Lung (tissue), 12 donors: ENCODE results near the gene CHTF8. TPM values are rescaled to one million over a fixed set of nuclear protein-coding genes. Genes with fewer than 3 reads are reported as not detected.
A peak's percentile ranks its signal among the peaks of the same experiment; 100 is the strongest.

ENCODE experiments used
- ATAC-seq: fragments of 200-7000 bp; cut with Tn5 transposase; one replicate; pipeline ENCODE4 v1.9.1; 2020; ENCODE audit warnings: moderate number of reproducible peaks; ENCODE audit not compliant: insufficient read depth, low FRiP score
- DNase-seq, 3 donors: peaks; one replicate each; pipeline ENCODE4 v3.0.0-alpha.2; 2013 to 2017
- H3K27ac ChIP-seq, 2 donors: one replicate each; pipeline ENCODE4 v1.5.1; 2013; ENCODE audit warnings: mild to moderate bottlenecking in 2 of 2, moderate library complexity in 2 of 2, control low read depth in 1 of 2, inconsistent platforms in 1 of 2, low read depth in 1 of 2, low read length in 1 of 2
- H3K27me3 ChIP-seq, 3 donors: one replicate each; pipeline ENCODE4 v1.5.1; 2013; ENCODE audit warnings: low read length in 2 of 3; ENCODE audit not compliant: control insufficient read depth in 3 of 3, insufficient read depth in 3 of 3
- H3K36me3 ChIP-seq, 4 donors: one replicate each; pipeline ENCODE4 v1.5.1; 2013; ENCODE audit warnings: low read length in 4 of 4, mild to moderate bottlenecking in 1 of 4, moderate library complexity in 1 of 4; ENCODE audit not compliant: control insufficient read depth in 4 of 4, insufficient read depth in 4 of 4
- H3K4me1 ChIP-seq, 5 donors: one replicate each; pipeline ENCODE4 v1.5.1; 2013; ENCODE audit warnings: low read length in 5 of 5, mild to moderate bottlenecking in 2 of 5, moderate library complexity in 1 of 5; ENCODE audit not compliant: control insufficient read depth in 5 of 5, insufficient read depth in 5 of 5
- H3K4me3 ChIP-seq: one replicate; pipeline ENCODE4 v1.5.1; 2013; ENCODE audit warnings: mild to moderate bottlenecking, control low read depth, moderate library complexity
- H3K9ac ChIP-seq, 2 donors: one replicate each; pipeline ENCODE4 v1.5.1; 2013; ENCODE audit warnings: low read length in 2 of 2, control low read depth in 1 of 2; ENCODE audit not compliant: insufficient read depth in 1 of 2
- H3K9me3 ChIP-seq, 4 donors: one replicate each; pipeline ENCODE4 v1.5.1; 2013; ENCODE audit warnings: low read length in 3 of 4, mild to moderate bottlenecking in 1 of 4, moderate library complexity in 1 of 4; ENCODE audit not compliant: control insufficient read depth in 4 of 4, insufficient read depth in 3 of 4
- CTCF ChIP-seq: IDR thresholded peaks from 2 replicates; pipeline ENCODE4 v1.5.1; 2012; ENCODE audit warnings: mild to moderate bottlenecking; ENCODE audit errors: control extremely low read depth, extremely low read depth
- WGBS, 2 donors: extraction: QIAGEN DNeasy Blood & Tissue Kit; methylation state at CpG; one replicate each; pipeline ENCODE4 v1.1.7; 2013; 5-methylcytosine and 5-hydroxymethylcytosine counted together
- polyA plus RNA-seq, 2 donors: library from polyadenylated mRNA; stranded (reverse); fragments of 200-250 nt; gene quantifications; one replicate each; pipeline ENCODE4 v1.2.1, GENCODE V29; 2013
- total RNA-seq, 2 donors: library from RNA; depleted of rRNA in 1 of 2; stranded (reverse); fragments of >200 nt in 1 of 2; gene quantifications; one replicate each; pipeline ENCODE4 v1.2.1, GENCODE V29; 2014 to 2021
- donor health status: control.
- donor health status: control.
- donor health status: Bipolar disorder and iron deficiency.
- donor health status: healthy.
- donor health status: DM: yes; HTN: yes; CAD: no.

The CHTF8 gene
- total and polyA plus RNA-seq, 4 donors, result 26.0 to 101 (median 81.5) TPM

- ATAC-seq (no peak), DNase-seq (no peak)
- WGBS, 2 donors, result 97 to 100% methylated on average over 2 of the region's 2 CpGs
- no peak for TF ChIP-seq CTCF
- Histone ChIP-seq H3K36me3 (peaks cover 12 to 45% (median 27%) of the 10 kb centered on the region in 4 donors), H3K9ac (no peak overlapping the region), H3K4me3 (no peak overlapping the region), H3K9me3 (no peaks in the 10 kb centered on the region), H3K4me1 (peaks cover 0 to 4% (median 0%) of the 10 kb centered on the region in 5 donors), H3K27ac (no peak overlapping the region), H3K27me3 (no peaks in the 10 kb centered on the region)
These were observed 13.4 kb downstream of the CHTF8 start for GRCh38 chr16:69118994-69119393.

- Histone ChIP-seq H3K9me3 (no peaks in the 10 kb centered on the region), H3K4me3 (no peak overlapping the region), H3K9ac (no peak overlapping the region), H3K36me3 (peaks cover 12 to 45% (median 31%) of the 10 kb centered on the region in 4 donors), H3K27me3 (no peaks in the 10 kb centered on the region), H3K27ac (no peak overlapping the region), H3K4me1 (peaks cover 0 to 4% (median 0%) of the 10 kb centered on the region in 5 donors)
- ATAC-seq (no peak), DNase-seq (no peak)
- WGBS, 2 donors, result 97 to 100% methylated on average over 2 of the region's 2 CpGs
- no peak for TF ChIP-seq CTCF
These were observed 13.9 kb downstream of the CHTF8 start for GRCh38 chr16:69118468-69118867.

- Histone ChIP-seq H3K9ac (no peak overlapping the region), H3K36me3 (peaks cover 12 to 53% (median 32%) of the 10 kb centered on the region in 4 donors), H3K27me3 (no peaks in the 10 kb centered on the region), H3K9me3 (no peaks in the 10 kb centered on the region), H3K4me1 (peaks cover 0 to 4% (median 0%) of the 10 kb centered on the region in 5 donors), H3K4me3 (no peak overlapping the region), H3K27ac (peak overlapping the region in 1 of 2 donors; percentile 25)
- TF ChIP-seq CTCF, result no peak
- no peak for ATAC-seq
- WGBS, 2 donors, result 55 to 80% methylated on average over 6 of the region's 6 CpGs
- no peak for DNase-seq
These were observed 15.5 kb downstream of the CHTF8 start for GRCh38 chr16:69116906-69117305.
